HG03064 (cell line): Measurements from ENCODE around the gene DEDD.

Experiments
- ATAC-seq: cut with Tn5 transposase; IDR thresholded peaks from one replicate; pipeline ENCODE4 v1.9.1; 2021; ENCODE audit warnings: low read depth; ENCODE audit not compliant: unreplicated experiment

The DEDD gene

GRCh38 chr1:161077426-161077825, 55.0 kb downstream of the DEDD start:
- no peak for ATAC-seq

GRCh38 chr1:161076410-161076809, 56.1 kb downstream of the DEDD start:
- ATAC-seq = no peak

- ATAC-seq = no peak
Measured at GRCh38 chr1:161074676-161075368, 57.6 kb downstream of the DEDD start.

- ATAC-seq = no peak
Measured at GRCh38 chr1:161073474-161074121, 58.9 kb downstream of the DEDD start.

GRCh38 chr1:161072751-161073449, 59.6 kb downstream of the DEDD start:
- ATAC-seq = no peak

- ATAC-seq = no peak
Measured at GRCh38 chr1:161071886-161072371, 60.5 kb downstream of the DEDD start.
